NCI-H345 treated with DMSO at 0.1 percent for 48 hours (cell line): ENCODE results near the gene PTGIS.

Experiments used
- DNase-seq: peaks from one replicate; lab custom pipeline; 2025; ENCODE audit not compliant: unreplicated experiment; lab: John Stamatoyannopoulos, UW

Gene PTGIS

GRCh38 chr20:49560646-49561045, 7.3 kb downstream of the PTGIS start:
- DNase-seq, result no peak

GRCh38 chr20:49560186-49560585, 7.8 kb downstream of the PTGIS start:
- DNase-seq, result no peak

GRCh38 chr20:49559411-49560081, 8.4 kb downstream of the PTGIS start:
- no peak for DNase-seq

- no peak for DNase-seq
Measured at GRCh38 chr20:49558826-49559225, 9.1 kb downstream of the PTGIS start.

GRCh38 chr20:49557449-49557848, 10.5 kb downstream of the PTGIS start:
- no peak for DNase-seq

GRCh38 chr20:49556621-49557020, 11.3 kb downstream of the PTGIS start:
- DNase-seq, result no peak

GRCh38 chr20:49549801-49550551, 18.0 kb downstream of the PTGIS start:
- DNase-seq, result no peak

- DNase-seq, result no peak
Measured at GRCh38 chr20:49548371-49548947, 19.5 kb downstream of the PTGIS start.

- no peak for DNase-seq
Measured at GRCh38 chr20:49545572-49545971, 22.4 kb downstream of the PTGIS start.

- no peak for DNase-seq
Measured at GRCh38 chr20:49544535-49544934, 23.4 kb downstream of the PTGIS start.

GRCh38 chr20:49543858-49544437, 24.0 kb downstream of the PTGIS start:
- no peak for DNase-seq

- no peak for DNase-seq
Measured at GRCh38 chr20:49543071-49543857, 24.7 kb downstream of the PTGIS start.

GRCh38 chr20:49542514-49542991, 25.4 kb downstream of the PTGIS start:
- no peak for DNase-seq

GRCh38 chr20:49541733-49542513, 26.0 kb downstream of the PTGIS start:
- DNase-seq, result peak; percentile 62

GRCh38 chr20:49540687-49541435, 27.1 kb downstream of the PTGIS start:
- DNase-seq, result no peak

- DNase-seq, result no peak
Measured at GRCh38 chr20:49540232-49540620, 27.7 kb downstream of the PTGIS start.

- peak; percentile 72 for DNase-seq
Measured at GRCh38 chr20:49539481-49540231, 28.3 kb downstream of the PTGIS start.

GRCh38 chr20:49538950-49539349, 29.0 kb downstream of the PTGIS start:
- no peak for DNase-seq

GRCh38 chr20:49534255-49534712, 33.7 kb downstream of the PTGIS start:
- DNase-seq, result peak; percentile 52
